Uterus (tissue), 4 donors: Measurements from ENCODE around the gene KIF5A. TPM values are rescaled to one million over a fixed set of nuclear protein-coding genes. Genes with fewer than 3 reads are reported as not detected.

ENCODE experiments used
- DNase-seq, 2 donors: peaks; one replicate each; pipeline ENCODE4 v3.0.0-alpha.2; 2019 to 2020
- H3K27ac ChIP-seq, 2 donors: fragments of 200-600 bp; sonication (generic); 1 replicate in 1 of 2; 2 replicates in 1 of 2; pipeline ENCODE4 v1.5.1; 2016 to 2018
- H3K27me3 ChIP-seq, 2 donors: fragments of 200-600 bp; sonication (generic); one replicate each; pipeline ENCODE4 v1.5.1; 2018 to 2019; ENCODE audit warnings: control low read depth in 1 of 2
- H3K36me3 ChIP-seq, 2 donors: fragments of 200-600 bp; sonication (generic); one replicate each; pipeline ENCODE4 v1.5.1; 2019; ENCODE audit warnings: control low read depth in 1 of 2
- H3K4me1 ChIP-seq, 2 donors: fragments of 200-600 bp; sonication (generic); one replicate each; pipeline ENCODE4 v1.5.1; 2018 to 2019; ENCODE audit warnings: control low read depth in 1 of 2
- H3K4me3 ChIP-seq, 2 donors: fragments of 200-600 bp; sonication (generic); 1 replicate in 1 of 2; 2 replicates in 1 of 2; pipeline ENCODE4 v1.5.1; 2018 to 2019; ENCODE audit warnings: mild to moderate bottlenecking in 1 of 2
- H3K9me3 ChIP-seq, 2 donors: fragments of 200-600 bp; sonication (generic); one replicate each; pipeline ENCODE4 v1.5.1; 2019; ENCODE audit warnings: control low read depth in 1 of 2
- CTCF ChIP-seq, 4 experiments: fragments of 200-600 bp in 2 of 4; fragments of 450-650 bp in 2 of 4; sonication (generic) in 2 of 4; IDR thresholded peaks; one replicate each; pipeline ENCODE4 v1.5.1; 2016 to 2019; ENCODE audit warnings: antibody characterized with exemption in 4 of 4, mild to moderate bottlenecking in 2 of 4, moderate library complexity in 1 of 4
- POLR2A ChIP-seq, 2 donors: fragments of 450-650 bp; IDR thresholded peaks; one replicate each; pipeline ENCODE4 v1.6.1; 2016; ENCODE audit warnings: antibody characterized with exemption in 2 of 2, mild to moderate bottlenecking in 1 of 2, moderate library complexity in 1 of 2
- intact Hi-C: fragments of 100-400 bp; cut with DNase I; formaldehyde crosslinking; loops from one replicate; pipeline ENCODE4 v1.15.1; 2023; ENCODE audit warnings: low total_unique reads
- total RNA-seq, 4 donors: library from RNA; depleted of rRNA in 3 of 4; stranded (reverse); fragments of >200 nt in 3 of 4; gene quantifications; one replicate each; pipeline versions ENCODE4 v1.1.0 to v1.2.4, GENCODE V29; 2014 to 2023
- donor health status: DM: yes; HTN: yes; CAD: no.

KIF5A gene
- total RNA-seq, 4 donors from 2014 or later = 0.59 to 5.1 (median 1.9) TPM

- TF ChIP-seq POLR2A (IDR thresholded peaks at IDR 0.05) = no peak
- no peak for TF ChIP-seq CTCF (IDR thresholded peaks at IDR 0.05)
- DNase-seq = peak in 1 of 2 donors; percentile 31
- H3K9me3 ChIP-seq = no peaks in the 10 kb centered on the region
- peaks cover 4 to 19% of the 10 kb centered on the region in 2 donors for H3K4me1 ChIP-seq
- intact Hi-C loops = no loop called here
- H3K27me3 ChIP-seq = no peaks in the 10 kb centered on the region
- no peak overlapping the region for H3K4me3 ChIP-seq
- no peaks in the 10 kb centered on the region for H3K36me3 ChIP-seq
- peak overlapping the region; percentile 97 to 99 for H3K27ac ChIP-seq
Observed at GRCh38 chr12:57524814-57525614, 24.8 kb upstream of the KIF5A start.

GRCh38 chr12:57525615-57526383 lies 24.0 kb upstream of the KIF5A start:
- intact Hi-C loops = no loop called here
- Histone ChIP-seq H3K36me3 (no peaks in the 10 kb centered on the region), H3K27ac (peak overlapping the region in 1 of 2 donors; percentile 9), H3K4me1 (peaks cover 4 to 19% of the 10 kb centered on the region in 2 donors), H3K4me3 (no peak overlapping the region), H3K27me3 (no peaks in the 10 kb centered on the region), H3K9me3 (no peaks in the 10 kb centered on the region)
- no peak for TF ChIP-seq CTCF (IDR thresholded peaks at IDR 0.05)
- TF ChIP-seq POLR2A (IDR thresholded peaks at IDR 0.05) = no peak
- no peak for DNase-seq

GRCh38 chr12:57526477-57527126 lies 23.2 kb upstream of the KIF5A start:
- Histone ChIP-seq H3K9me3 (no peaks in the 10 kb centered on the region), H3K4me3 (no peak overlapping the region), H3K27ac (no peak overlapping the region), H3K27me3 (no peaks in the 10 kb centered on the region), H3K4me1 (peaks cover 4 to 19% of the 10 kb centered on the region in 2 donors), H3K36me3 (no peaks in the 10 kb centered on the region)
- no peak for TF ChIP-seq POLR2A (IDR thresholded peaks at IDR 0.05)
- no peak for TF ChIP-seq CTCF (IDR thresholded peaks at IDR 0.05)
- DNase-seq = no peak
- intact Hi-C loops = no loop called here

- H3K27ac ChIP-seq = no peak overlapping the region
- no peak for DNase-seq
- H3K27me3 ChIP-seq = no peaks in the 10 kb centered on the region
- TF ChIP-seq CTCF (IDR thresholded peaks at IDR 0.05) (no peak), POLR2A (IDR thresholded peaks at IDR 0.05) (no peak)
- no peaks in the 10 kb centered on the region for H3K36me3 ChIP-seq
- H3K4me1 ChIP-seq = peaks cover 4 to 19% of the 10 kb centered on the region in 2 donors
- H3K9me3 ChIP-seq = no peaks in the 10 kb centered on the region
- intact Hi-C loops = no loop called here
- no peak overlapping the region for H3K4me3 ChIP-seq
Observed at GRCh38 chr12:57527184-57527583, 22.7 kb upstream of the KIF5A start.
